Right cardiac atrium (tissue), 5 donors: Measurements from ENCODE around the gene STIM2. TPM values are rescaled to one million over a fixed set of nuclear protein-coding genes. Genes with fewer than 3 reads are reported as not detected.
"Not testable (repeated sequence)": the region's sequence is repeated elsewhere in the genome, so short reads cannot be mapped to it uniquely, and the experiment has no call there.

Experiments used
- ATAC-seq, 2 donors: fragments of 200-7000 bp; cut with Tn5 transposase; one replicate each; pipeline versions ENCODE4 v1.8.0 to v1.9.1; 2020; ENCODE audit warnings: moderate library complexity in 2 of 2, mild to moderate bottlenecking in 1 of 2
- DNase-seq, 3 donors: peaks; one replicate each; pipeline ENCODE4 v3.0.0-alpha.2; 2020
- H3K27ac ChIP-seq: one replicate; pipeline ENCODE4 v1.5.1; 2013; ENCODE audit warnings: mild to moderate bottlenecking, low read length, control low read depth, moderate library complexity
- H3K27me3 ChIP-seq: one replicate; pipeline ENCODE4 v1.6.1; 2013; ENCODE audit not compliant: control insufficient read depth, insufficient read depth
- H3K4me1 ChIP-seq: one replicate; pipeline ENCODE4 v1.6.1; 2013; ENCODE audit warnings: low read length; ENCODE audit not compliant: control insufficient read depth, insufficient read depth
- H3K4me3 ChIP-seq: one replicate; pipeline ENCODE4 v1.5.1; 2013; ENCODE audit warnings: low read length, control low read depth
- H3K9me3 ChIP-seq: one replicate; pipeline ENCODE4 v1.6.1; 2013; ENCODE audit warnings: low read length; ENCODE audit not compliant: control insufficient read depth
- WGBS: extraction: QIAGEN DNeasy Blood & Tissue Kit; methylation state at CpG from one replicate; pipeline ENCODE4 v1.1.7; 2013; 5-methylcytosine and 5-hydroxymethylcytosine counted together
- intact Hi-C, 4 donors: fragments of 100-400 bp; cut with DNase I; formaldehyde crosslinking; loops; one replicate each; pipeline versions ENCODE4 v1.11.0 to v1.14.0; 2022 to 2023
- long read RNA-seq, 4 donors: library from polyadenylated mRNA; unstranded; transcript quantifications; one replicate each; pipeline ENCODE4 v2.0.0, GENCODE V29; 2020 to 2021
- polyA plus RNA-seq: library from polyadenylated mRNA; stranded (reverse); fragments of 200-250 nt; gene quantifications from one replicate; pipeline ENCODE4 v1.2.3, GENCODE V29; 2013
- total RNA-seq, 4 donors: library from RNA; stranded (reverse); fragmentation: NEBNext Ultra II Directional; extraction: Animal tissue kit (Norgen Biotek cat#: 25700); gene quantifications; one replicate each; pipeline ENCODE4 v1.2.1, GENCODE V29; 2021
- donor health status: healthy with polysubstance abuse.
- donor health status: DM: no; HTN: yes; CAD: no.
- donor health status: DM: no; HTN: no; CAD: no.
- donor health status: DM: no; HTN: yes; CAD: no; lungs with severe emphysema.
- donor health status: DM: yes; HTN: yes; CAD: no.

STIM2 gene
- total RNA-seq (10 to 100 TPM; 13.9 to 20.8 (median 17.4) TPM), polyA plus RNA-seq (6.0 TPM)
- long read RNA-seq, donor 1, full-length matches to known transcripts = 3 of 8 reads
- long read RNA-seq, donor 1, partial matches to known transcripts = 2 of 8 reads
- long read RNA-seq, donor 1, other reads (novel, unspliced or antisense) = 3 of 8 reads
- long read RNA-seq, donor 2, full-length matches to known transcripts = 3 of 10 reads
- long read RNA-seq, donor 2, partial matches to known transcripts = 0 of 10 reads
- long read RNA-seq, donor 2, other reads (novel, unspliced or antisense) = 7 of 10 reads
- long read RNA-seq, donor 3, partial matches to known transcripts = 2 of 6 reads
- long read RNA-seq, donor 3, other reads (novel, unspliced or antisense) = 4 of 6 reads
- long read RNA-seq, donor 4, full-length matches to known transcripts = 2 of 6 reads
- long read RNA-seq, donor 4, partial matches to known transcripts = 0 of 6 reads
- long read RNA-seq, donor 4, other reads (novel, unspliced or antisense) = 4 of 6 reads

- H3K4me1 ChIP-seq = peaks cover 3% of the 10 kb centered on the region
- H3K4me3 ChIP-seq = peak within 1 kb of the TSS; percentile 91
- WGBS = 1% methylated on average over 74 of the region's 74 CpGs
- peak; percentile 93 to 95 for ATAC-seq
- H3K27me3 ChIP-seq = no peaks in the 10 kb centered on the region
- intact Hi-C loops = loop anchor here in 2 of 4 donors (10.0 kb wide), 2 partner anchors 134 to 144 kb away; no protein-coding TSS in a partner anchor
- peak within 1 kb of the TSS; percentile 98 for H3K27ac ChIP-seq
- no peaks in the 10 kb centered on the region for H3K9me3 ChIP-seq
- peak; percentile 96 to 99 (median 98) for DNase-seq
These were observed at the start of gene STIM2 for GRCh38 chr4:26860157-26860921. TSS of gene STIM2 (plus strand) at chr4:26860841.

GRCh38 chr4:26811571-26811970, 49.1 kb upstream of the STIM2 start:
- H3K4me1 ChIP-seq, DNase-seq, H3K4me3 ChIP-seq, H3K9me3 ChIP-seq, ATAC-seq, intact Hi-C loops, H3K27me3 ChIP-seq: not testable (repeated sequence)
- WGBS = 50% methylated on average over 4 of the region's 4 CpGs
- H3K27ac ChIP-seq = peak overlapping the region; percentile 50

GRCh38 chr4:26812049-26812714, 48.5 kb upstream of the STIM2 start:
- intact Hi-C loops = no loop called here
- Histone ChIP-seq H3K4me3 (no peak overlapping the region), H3K4me1 (peaks cover 7% of the 10 kb centered on the region), H3K27me3 (no peaks in the 10 kb centered on the region), H3K27ac (peak overlapping the region; percentile 50), H3K9me3 (no peaks in the 10 kb centered on the region)
- 61% methylated on average over 6 of the region's 6 CpGs for WGBS
- DNase-seq (no peak), ATAC-seq (peak; percentile 63 to 89)

GRCh38 chr4:26813698-26814097, 46.9 kb upstream of the STIM2 start:
- H3K9me3 ChIP-seq = no peaks in the 10 kb centered on the region
- 47% methylated on average over 8 of the region's 8 CpGs for WGBS
- no peak overlapping the region for H3K4me3 ChIP-seq
- DNase-seq (peak; percentile 46 to 79 (median 70)), ATAC-seq (peak; percentile 67 to 84)
- intact Hi-C loops = no loop called here
- H3K27me3 ChIP-seq = no peaks in the 10 kb centered on the region
- H3K4me1 ChIP-seq = peaks cover 7% of the 10 kb centered on the region
- peak overlapping the region; percentile 1 for H3K27ac ChIP-seq

- Histone ChIP-seq H3K4me3 (no peak overlapping the region), H3K4me1 (peaks cover 7% of the 10 kb centered on the region), H3K9me3 (no peaks in the 10 kb centered on the region), H3K27ac (no peak overlapping the region), H3K27me3 (no peaks in the 10 kb centered on the region)
- intact Hi-C loops = no loop called here
- DNase-seq = no peak
- peak in 1 of 2 donors; percentile 40 for ATAC-seq
These were observed 45.4 kb upstream of the STIM2 start for GRCh38 chr4:26815199-26815598.

GRCh38 chr4:26815706-26816105, 44.9 kb upstream of the STIM2 start:
- intact Hi-C loops = no loop called here
- Histone ChIP-seq H3K9me3 (no peaks in the 10 kb centered on the region), H3K27ac (peak overlapping the region; percentile 73), H3K4me1 (peaks cover 7% of the 10 kb centered on the region), H3K27me3 (no peaks in the 10 kb centered on the region), H3K4me3 (no peak overlapping the region)
- 76% methylated on average over 5 of the region's 5 CpGs for WGBS
- DNase-seq (no peak), ATAC-seq (no peak)

GRCh38 chr4:26819026-26819425, 41.6 kb upstream of the STIM2 start:
- Histone ChIP-seq H3K9me3 (no peaks in the 10 kb centered on the region), H3K27me3 (no peaks in the 10 kb centered on the region), H3K4me3 (no peak overlapping the region), H3K27ac (no peak overlapping the region), H3K4me1 (no peaks in the 10 kb centered on the region)
- intact Hi-C loops = no loop called here
- WGBS = 56% methylated on average over 4 of the region's 4 CpGs
- DNase-seq (no peak), ATAC-seq (no peak)

GRCh38 chr4:26819478-26820095, 41.1 kb upstream of the STIM2 start:
- no peak overlapping the region for H3K4me3 ChIP-seq
- H3K27me3 ChIP-seq = no peaks in the 10 kb centered on the region
- H3K27ac ChIP-seq = no peak overlapping the region
- 96% methylated on average over 3 of the region's 3 CpGs for WGBS
- DNase-seq = no peak
- no peaks in the 10 kb centered on the region for H3K9me3 ChIP-seq
- H3K4me1 ChIP-seq = no peaks in the 10 kb centered on the region
- intact Hi-C loops = no loop called here
- ATAC-seq = no peak

- H3K27me3 ChIP-seq = no peaks in the 10 kb centered on the region
- intact Hi-C loops = no loop called here
- no peaks in the 10 kb centered on the region for H3K9me3 ChIP-seq
- H3K4me3 ChIP-seq = no peak overlapping the region
- no peak for ATAC-seq
- H3K4me1 ChIP-seq = no peaks in the 10 kb centered on the region
- no peak overlapping the region for H3K27ac ChIP-seq
- 95% methylated on average over 1 of the region's 1 CpG for WGBS
- DNase-seq = no peak
These were observed 40.3 kb upstream of the STIM2 start for GRCh38 chr4:26820346-26820745.

GRCh38 chr4:26821031-26821430, 39.6 kb upstream of the STIM2 start:
- no peak overlapping the region for H3K27ac ChIP-seq
- no peaks in the 10 kb centered on the region for H3K27me3 ChIP-seq
- no peak overlapping the region for H3K4me3 ChIP-seq
- no peaks in the 10 kb centered on the region for H3K9me3 ChIP-seq
- no peaks in the 10 kb centered on the region for H3K4me1 ChIP-seq
- 78% methylated on average over 3 of the region's 3 CpGs for WGBS
- intact Hi-C loops = no loop called here
- ATAC-seq (no peak), DNase-seq (no peak)
